Stimulated activated CD4-positive, alpha-beta T cell treated with anti-CD3 and anti-CD28 coated beads, Interleukin-1b, Interleukin-23, amount 100 ng/mL, for 24 hours (primary cell): ENCODE data around the gene CFB.
"Not testable (repeated sequence)": the region's sequence is repeated elsewhere in the genome, so short reads cannot be mapped to it uniquely, and the experiment has no call there.

Experiments used
- DNase-seq, 4 experiments: peaks; one replicate each; pipeline ENCODE4 v3.0.0-alpha.2; 2020; ENCODE audit warnings: low read depth in 4 of 4, low spot score in 1 of 4

CFB gene

GRCh38 chr6:31911826-31912585 lies 33.9 kb upstream of the CFB start:
- DNase-seq, result no peak

- no peak for DNase-seq
Observed at GRCh38 chr6:31915351-31915750, 30.5 kb upstream of the CFB start.

- no peak for DNase-seq
Observed at GRCh38 chr6:31915756-31916155, 30.1 kb upstream of the CFB start.

- no peak for DNase-seq
Observed at GRCh38 chr6:31918069-31918720, 27.7 kb upstream of the CFB start.

DNA sequence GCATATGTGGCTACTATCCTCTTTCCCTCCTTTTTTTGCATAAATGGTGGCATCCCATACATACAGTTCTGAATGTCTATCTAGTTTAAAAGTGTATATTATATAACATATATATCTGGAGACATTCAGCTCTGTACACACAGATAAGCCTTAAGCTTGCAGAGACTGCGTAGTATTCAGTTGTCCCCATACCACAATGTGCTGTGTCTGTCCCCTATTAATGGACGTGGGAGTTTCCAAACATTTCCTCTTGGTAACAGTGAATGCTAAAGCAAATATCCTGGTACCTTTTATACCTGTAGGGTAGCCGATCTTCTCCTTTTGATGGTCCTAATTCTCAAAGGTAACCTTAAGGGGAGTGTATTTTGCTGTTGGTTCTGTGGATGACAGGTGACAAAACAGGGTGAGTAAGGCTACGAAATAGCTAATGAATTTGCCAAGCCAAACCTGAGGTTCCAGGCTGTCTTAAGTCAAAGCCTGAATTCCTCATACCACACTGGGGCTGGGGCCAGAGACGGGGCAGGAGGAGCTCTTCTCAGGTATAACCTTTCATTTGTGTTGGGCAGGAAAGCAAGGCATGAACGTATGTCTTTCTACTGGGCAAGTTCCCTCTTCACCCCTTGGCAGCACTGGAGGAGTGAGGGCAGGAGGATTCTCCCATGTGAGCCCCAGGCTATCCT lies 26.1 kb upstream of the CFB start:
- no peak for DNase-seq

GRCh38 chr6:31920811-31921210 lies 25.1 kb upstream of the CFB start:
- no peak for DNase-seq

GRCh38 chr6:31922942-31923341 lies 23.0 kb upstream of the CFB start:
- no peak for DNase-seq

DNA sequence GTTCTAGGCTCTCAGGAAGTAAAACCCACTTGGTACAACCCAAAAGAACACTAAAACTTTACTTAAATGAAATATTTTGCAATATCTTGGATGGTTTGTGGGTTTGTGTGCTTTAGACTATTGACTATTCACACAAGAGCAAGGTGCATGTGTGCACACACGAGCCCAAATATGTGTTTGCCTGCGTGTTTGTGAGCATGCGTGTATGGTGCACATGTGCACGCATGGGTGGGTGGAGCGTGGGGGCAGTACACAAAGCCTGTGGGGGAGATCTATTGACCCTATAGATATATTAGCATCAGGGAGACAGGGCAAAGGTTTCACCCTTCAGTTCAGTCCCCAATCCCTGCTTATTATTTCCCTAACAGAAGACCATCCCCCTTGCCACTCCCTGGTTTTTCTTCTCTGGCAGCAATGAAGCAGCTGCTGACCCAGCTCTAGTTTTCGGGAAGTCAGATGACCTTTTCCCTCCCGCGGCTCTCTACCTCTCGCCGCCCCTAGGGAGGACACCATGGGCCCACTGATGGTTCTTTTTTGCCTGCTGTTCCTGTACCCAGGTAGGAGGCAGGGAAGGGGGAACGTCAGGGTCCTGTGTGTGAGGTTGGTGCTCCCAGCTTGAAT lies 18.5 kb upstream of the CFB start, which contains the start of gene C2:
TSS of gene C2 (plus strand) at position 476 of the 621 bp plus-strand sequence. CDS start at position 512, 36 bp downstream.
- DNase-seq, result no peak

- no peak for DNase-seq
Observed at GRCh38 chr6:31927863-31928671, 17.8 kb upstream of the CFB start.

- no peak for DNase-seq
Observed at GRCh38 chr6:31928672-31928939, 17.3 kb upstream of the CFB start.

DNA sequence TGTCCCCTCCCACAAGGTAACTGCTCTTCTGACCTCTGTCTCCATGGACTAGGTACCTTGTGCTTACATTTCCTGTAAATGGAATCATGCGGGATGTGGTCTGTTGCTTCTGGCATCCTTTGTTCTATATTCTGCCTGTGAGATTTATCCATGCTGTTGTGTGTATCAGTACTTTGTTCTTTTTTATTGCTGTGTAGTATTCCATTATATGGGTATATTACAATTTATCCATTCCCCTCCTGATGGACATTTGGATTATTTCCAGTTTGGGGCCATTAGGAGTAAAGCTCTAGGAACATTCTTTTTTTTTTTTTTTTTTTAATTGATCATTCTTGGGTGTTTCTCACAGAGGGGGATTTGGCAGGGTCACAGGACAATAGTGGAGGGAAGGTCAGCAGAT lies 14.9 kb upstream of the CFB start:
- no peak for DNase-seq

- DNase-seq, result not testable (repeated sequence)
Observed at GRCh38 chr6:31932137-31932536, 13.8 kb upstream of the CFB start.

- no peak for DNase-seq
Observed at GRCh38 chr6:31933537-31933936, 12.4 kb upstream of the CFB start.

GRCh38 chr6:31935021-31935420 lies 10.9 kb upstream of the CFB start:
- no peak for DNase-seq

- DNase-seq, result no peak
Observed at GRCh38 chr6:31935823-31936222, 10.1 kb upstream of the CFB start.

DNA sequence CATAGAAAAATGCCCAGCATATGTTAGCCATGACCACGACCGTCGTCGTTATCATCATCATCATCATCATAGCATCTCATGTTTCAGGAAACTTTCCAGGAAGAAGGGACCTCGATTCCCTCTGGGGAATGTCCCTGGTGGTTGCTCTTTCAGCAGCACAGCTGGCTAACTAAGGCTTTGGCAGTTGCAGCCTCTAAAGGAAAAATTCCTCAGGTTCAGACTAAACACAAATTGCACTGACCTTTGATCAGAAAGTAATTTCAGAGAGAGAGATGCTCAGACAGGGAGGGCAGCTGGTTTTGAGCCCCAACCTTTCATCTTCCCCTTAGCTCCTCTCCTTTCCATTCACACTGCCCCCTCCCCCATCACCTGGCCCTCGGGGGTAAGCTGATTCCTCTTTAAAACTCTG lies 5.6 kb upstream of the CFB start:
- no peak for DNase-seq

DNA sequence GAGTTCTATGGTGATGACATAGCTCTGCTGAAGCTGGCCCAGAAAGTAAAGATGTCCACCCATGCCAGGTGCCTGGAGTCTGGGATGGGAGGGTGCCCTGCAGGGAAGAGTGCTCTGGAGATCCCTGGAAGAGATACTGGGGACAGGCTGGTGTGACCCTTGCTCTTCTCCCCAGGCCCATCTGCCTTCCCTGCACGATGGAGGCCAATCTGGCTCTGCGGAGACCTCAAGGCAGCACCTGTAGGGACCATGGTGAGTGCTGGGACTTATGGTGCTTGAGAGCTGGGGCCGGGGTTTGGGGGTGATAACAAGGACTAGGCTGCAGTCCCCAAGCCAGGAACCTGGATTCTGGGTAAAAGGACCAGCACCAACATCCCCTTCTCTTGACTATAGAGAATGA lies 2.2 kb upstream of the CFB start:
- no peak for DNase-seq

- DNase-seq, result no peak
Observed at GRCh38 chr6:31945154-31945506, 765 bp upstream of the CFB start.

DNA sequence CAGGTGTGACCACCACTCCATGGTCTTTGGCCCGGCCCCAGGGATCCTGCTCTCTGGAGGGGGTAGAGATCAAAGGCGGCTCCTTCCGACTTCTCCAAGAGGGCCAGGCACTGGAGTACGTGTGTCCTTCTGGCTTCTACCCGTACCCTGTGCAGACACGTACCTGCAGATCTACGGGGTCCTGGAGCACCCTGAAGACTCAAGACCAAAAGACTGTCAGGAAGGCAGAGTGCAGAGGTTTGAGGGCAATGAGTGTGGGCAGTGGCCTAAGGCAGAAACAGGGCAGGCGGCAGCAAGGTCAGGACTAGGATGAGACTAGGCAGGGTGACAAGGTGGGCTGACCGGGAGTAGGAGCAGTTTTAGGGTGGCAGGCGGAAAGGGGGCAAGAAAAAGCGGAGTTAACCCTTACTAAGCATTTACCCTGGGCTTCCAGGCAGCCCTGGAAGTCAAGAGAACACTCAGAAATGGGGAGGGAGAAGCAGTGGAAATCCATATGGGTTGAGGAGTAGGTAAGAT lies 533 bp downstream of the CFB start:
- DNase-seq, result no peak

GRCh38 chr6:31947070-31947675 lies 1.3 kb downstream of the CFB start:
- DNase-seq, result no peak

- DNase-seq, result no peak
Observed at GRCh38 chr6:31947864-31948263, 2.0 kb downstream of the CFB start.
